GM18951 (cell line): ENCODE measurements around the gene SNUPN.
A peak's percentile ranks its signal among the peaks of the same experiment; 100 is the strongest.
"Not testable (repeated sequence)": the region's sequence is repeated elsewhere in the genome, so short reads cannot be mapped to it uniquely, and the experiment has no call there.

Experiments
- POLR2A ChIP-seq: IDR thresholded peaks from 4 replicates; pipeline ENCODE4 v1.6.1; 2011; ENCODE audit warnings: mild to moderate bottlenecking; ENCODE audit not compliant: insufficient read length, insufficient read depth; ENCODE audit errors: extremely low read depth
- in situ Hi-C: fragments of 300-500 bp; cut with MboI; formaldehyde crosslinking; loops from one replicate; pipeline ENCODE4 v1.12.0; 2022; ENCODE audit warnings: low sequenced_read_pairs, mixed read lengths, inconsistent platforms; ENCODE audit not compliant: unreplicated experiment

SNUPN gene

DNA sequence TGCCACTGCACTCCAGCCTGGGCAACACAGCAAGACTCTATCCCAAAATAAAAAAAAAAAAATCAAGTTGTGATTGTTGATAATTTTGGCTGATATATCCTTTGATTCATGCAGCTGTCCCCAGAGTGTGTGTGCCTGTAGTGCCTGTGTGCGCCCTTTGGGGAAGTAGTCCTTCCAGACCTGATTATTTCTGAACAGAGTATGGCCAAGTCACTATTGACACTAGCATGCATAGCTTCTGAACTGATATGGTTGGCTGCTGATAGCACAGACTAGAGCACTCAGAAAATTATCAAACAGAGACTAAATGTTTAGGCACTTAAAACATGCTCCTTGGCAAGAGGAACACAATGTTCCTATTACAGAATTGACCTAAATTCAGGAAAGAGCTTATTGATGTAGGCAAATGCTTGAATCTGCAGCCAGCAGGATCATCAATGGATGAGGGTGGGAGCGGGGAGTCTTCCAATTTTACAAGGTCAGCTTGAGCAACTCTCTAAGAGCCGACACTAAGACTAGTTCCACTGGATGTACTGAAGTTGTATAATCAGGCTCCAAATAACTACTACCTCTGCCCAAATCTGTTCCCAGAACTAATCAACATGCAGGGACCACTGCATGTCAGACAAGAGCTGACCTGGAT, 28.7 kb downstream of the SNUPN start:
- in situ Hi-C loops: no loop called here
- no peak for TF ChIP-seq POLR2A

DNA sequence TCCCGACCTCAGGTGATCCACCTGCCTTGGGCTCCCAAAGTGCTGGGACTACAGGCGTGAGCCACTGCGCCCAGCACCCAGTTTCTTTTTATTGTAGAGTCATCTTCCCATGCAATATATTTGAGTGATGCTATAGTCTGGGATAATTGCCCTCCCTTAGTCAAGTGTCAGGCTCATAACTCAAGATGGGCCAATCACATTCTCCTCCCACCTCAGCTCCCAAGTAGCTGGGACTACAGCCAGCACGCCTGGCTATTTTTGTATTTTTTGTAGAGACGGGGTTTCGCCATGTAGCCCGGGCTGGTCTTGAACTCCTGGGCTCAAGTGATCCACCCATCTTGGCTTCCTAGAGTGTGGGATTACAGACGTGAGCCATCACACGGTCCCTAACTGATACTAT, 31.2 kb downstream of the SNUPN start:
- in situ Hi-C loops: no loop called here

DNA sequence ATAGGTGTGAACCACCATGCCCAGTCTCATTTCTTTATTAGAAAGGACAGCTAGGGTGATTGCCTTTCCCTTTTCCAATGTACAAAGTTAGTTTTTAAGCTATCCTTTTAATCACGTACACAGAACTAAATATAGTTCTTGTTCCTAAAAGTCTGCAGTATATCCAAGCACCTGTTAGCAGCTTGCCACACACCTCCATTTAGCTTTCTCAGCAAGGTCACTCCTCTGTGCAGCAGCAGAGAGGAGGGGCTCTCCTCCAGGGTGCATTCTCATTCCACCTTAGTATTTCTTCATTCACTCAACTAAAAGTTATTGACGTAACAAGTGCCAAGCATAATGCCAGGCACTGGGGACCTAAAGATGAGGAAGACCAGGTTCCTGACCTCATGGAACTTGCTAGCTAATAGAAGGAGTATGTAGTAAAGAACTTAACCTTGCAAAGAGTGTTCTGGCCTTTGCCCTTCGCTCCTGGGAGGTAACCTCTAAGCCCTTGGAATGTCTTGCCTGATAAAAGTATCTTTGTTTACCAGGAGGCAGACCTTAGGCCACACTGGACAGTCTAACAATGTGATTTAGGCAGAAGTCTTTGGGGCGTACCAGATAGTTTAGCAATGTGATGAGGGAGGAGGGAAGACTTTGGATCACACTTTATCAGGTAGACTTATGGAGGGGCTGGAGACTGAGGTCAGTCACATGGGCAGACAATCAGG, 33.7 kb downstream of the SNUPN start:
- in situ Hi-C loops: no loop called here
- TF ChIP-seq POLR2A: no peak

More for the DNA sequence above, 31.2 kb downstream of the SNUPN start:
- no peak for TF ChIP-seq POLR2A

DNA sequence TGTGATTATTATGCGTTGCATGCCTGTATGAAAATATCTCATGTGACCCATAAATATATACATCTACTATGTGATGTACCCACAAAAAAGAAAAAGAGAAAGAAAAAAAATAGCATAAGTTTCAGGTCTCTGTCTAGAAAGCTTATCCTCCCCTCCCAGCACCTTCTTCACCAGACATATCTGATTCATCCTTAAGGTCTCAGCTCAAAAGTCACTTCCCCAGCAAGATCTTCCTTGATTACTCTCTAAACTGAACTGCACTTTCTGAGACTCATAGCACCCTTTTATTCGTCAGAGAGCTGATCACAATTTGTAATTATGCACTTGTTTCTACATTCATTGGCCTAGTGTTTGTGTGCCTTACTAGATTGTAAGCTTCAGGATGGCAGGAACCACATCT, 35.3 kb downstream of the SNUPN start:
- TF ChIP-seq POLR2A: no peak
- in situ Hi-C loops: no loop called here

DNA sequence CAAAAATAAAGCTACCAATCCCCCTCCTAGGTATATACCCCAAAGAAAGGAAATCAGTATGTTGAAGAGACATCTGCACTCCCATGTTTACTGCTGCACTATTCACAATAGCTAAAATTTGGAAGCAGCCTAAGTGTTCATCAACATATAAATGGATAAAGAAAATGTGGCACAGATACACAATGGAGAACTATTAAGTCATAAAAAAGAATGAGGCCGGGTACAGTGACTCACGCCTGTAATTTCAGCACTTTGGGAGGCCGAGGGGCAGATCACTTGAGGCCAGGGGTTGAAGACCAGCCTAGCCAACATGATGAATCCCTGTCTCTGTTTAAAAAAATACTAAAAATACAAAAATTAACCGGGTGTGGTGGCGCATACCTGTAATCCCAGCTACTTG, 36.5 kb downstream of the SNUPN start:
- TF ChIP-seq POLR2A: no peak
- in situ Hi-C loops: no loop called here

DNA sequence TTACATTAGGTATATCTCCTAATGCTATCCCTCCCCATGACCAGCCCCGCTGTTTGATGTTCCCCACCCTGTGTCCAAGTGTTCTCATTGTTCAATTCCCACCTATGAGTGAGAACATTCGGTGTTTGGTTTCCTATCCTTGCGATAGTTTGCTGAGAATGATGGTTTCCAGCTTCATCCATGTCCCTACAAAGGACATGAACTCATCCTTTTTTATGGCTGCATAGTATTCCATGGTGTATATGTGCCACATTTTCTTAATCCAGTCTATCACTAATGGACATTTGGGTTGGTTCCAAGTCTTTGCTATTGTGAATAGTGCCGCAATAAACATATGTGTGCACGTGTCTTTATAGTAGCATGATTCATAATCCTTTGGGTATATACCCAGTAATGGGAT, 39.1 kb downstream of the SNUPN start:
- in situ Hi-C loops: not testable (repeated sequence)

DNA sequence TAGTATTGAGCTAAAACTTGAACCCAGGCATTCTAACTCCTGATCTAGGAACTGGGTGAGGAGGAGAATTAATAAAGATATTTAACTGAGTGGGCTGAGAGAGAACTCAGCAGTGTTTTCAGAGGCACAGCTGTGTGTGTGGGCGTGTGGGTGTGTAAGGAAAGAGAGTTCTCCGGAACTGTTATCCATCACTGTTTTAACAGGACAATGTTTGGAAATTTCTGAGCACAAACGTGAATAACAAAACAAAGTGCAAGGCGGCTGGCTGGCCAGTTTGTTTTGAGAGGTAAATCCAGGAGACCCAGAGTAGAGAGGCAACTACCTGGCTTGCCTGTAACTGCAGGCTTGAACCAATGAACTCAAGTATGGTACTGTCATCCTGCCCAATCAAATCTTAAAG, 41.4 kb downstream of the SNUPN start:
- in situ Hi-C loops: no loop called here
- no peak for TF ChIP-seq POLR2A

DNA sequence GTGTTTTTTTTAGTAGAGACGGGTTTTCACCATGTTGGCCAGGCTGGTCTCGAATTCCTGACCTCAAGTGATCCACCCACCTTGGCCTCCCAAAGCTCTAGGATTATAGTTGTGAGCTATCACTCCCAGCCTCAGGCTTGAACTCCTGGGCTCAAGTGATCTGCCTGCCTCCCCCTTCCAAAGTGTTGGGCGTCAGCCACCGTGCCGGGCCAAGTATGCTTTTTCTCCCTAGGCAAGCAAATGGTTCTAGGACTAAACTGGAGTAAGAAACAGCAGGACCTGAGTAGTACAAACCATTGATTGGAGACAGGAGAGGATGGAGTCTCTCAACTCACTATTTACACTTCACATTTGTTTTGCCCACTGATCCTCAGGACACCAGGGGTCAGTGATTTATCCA, 41.8 kb downstream of the SNUPN start:
- in situ Hi-C loops: no loop called here
- TF ChIP-seq POLR2A: no peak

DNA sequence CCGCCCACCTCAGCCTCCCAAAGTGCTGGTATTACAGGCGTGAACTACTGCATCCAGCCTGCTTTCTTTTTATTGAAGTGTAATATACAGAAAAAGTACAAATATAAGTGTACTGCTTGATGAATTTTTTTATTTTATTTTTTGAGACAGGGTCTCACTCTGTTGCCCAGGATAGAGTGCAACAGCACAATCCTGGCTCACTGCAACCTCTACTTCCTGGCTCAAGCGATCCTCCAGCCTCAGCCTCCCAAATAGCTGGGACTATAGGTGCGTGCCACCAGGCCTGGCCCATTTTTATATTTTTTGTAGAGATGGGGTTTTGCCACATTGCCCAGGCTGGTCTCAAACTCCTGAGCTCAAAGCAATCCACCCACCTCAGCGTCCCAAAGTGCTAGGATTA, 42.6 kb downstream of the SNUPN start:
- in situ Hi-C loops: not testable (repeated sequence)

DNA sequence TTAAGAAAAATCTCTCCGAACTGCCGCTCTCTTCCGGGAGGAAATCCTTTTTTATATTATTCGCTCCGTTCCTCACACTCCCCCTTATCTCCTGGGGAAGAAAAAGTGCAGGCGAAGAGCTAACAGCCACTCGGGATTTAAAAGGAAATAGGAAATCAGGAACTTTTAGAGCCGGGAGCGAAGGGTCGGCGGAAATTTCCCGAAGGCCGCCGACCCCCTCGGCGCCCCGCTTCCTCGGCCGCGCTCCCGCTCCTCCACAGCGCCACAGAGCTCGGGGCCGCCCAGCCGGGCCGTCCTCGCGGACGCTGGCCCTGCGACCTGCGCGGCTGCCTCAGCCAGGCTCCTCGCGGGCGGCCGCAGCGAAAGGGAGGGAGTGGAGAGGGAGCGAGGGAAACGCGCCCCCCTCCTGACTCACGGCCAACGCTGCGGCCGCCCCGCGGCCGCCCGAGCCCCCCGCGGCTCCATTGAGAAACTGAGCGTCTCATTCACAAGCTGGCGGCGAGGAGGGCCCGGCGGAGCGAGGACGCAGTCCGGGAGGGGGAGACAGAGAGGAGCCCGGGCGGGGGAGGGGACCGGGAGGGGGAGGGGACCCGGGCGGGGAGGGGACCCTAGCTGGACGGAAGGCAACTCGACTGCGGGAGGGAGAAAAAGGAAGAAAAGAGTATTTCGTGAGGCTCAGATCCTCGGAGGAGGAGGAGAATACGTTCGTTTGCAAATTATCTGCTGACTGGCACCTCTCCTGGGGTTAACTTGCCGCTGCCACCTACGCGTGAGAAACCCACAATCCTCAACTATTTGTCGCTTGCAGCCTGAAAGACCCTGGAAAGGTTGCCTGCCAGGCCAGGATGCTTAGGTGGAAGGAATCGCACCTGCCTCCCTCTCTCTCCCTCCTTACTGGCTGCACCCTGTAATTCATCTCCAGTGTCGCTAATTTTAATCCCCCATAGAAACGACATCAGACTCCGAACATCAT, 46.3 kb downstream of the SNUPN start, which contains the start of gene PTPN9:
TSS of gene PTPN9 (minus strand) at position 368 of the 973 bp plus-strand sequence. CDS start 539 bp downstream, outside the sequence.
- in situ Hi-C loops: no loop called here

DNA sequence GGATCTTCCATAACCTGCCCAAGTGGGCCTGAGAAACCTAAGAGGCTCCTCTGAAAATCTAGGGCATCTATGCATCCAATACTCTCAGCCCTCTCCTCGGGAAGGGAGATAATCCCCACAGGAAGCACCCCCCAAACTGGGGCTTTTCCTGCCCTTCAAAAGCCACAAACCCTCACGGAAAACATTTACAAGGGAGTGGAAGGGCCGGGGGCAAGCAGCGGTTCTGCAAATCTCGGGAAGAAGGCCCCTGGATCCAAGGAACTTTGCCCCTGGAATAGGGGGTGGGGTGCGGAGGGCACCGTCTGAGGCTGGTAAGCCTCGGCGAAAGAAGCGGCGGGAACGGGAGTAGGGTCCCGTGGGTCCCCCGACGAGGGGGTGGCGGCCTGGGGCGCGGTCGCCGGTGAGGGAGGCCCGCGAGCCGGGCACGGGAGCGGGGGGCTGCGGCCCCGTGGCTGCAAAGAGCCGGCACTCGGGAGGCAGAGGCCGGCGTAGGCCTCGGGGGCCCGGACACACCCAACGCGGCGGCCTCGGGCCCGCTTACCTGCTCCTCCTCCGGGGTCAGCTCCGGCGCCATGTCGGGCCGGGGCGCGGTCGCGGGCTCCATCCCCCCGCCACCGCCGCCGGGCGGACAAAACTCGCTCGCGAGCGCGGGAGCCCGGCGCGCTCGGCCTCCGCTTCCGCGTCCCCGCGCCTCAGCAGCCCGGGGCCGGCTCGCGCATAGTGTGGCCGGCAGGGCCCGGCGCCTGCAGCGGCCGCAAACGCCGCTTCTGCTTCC, 47.2 kb downstream of the SNUPN start:
- in situ Hi-C loops: no loop called here
- peak; percentile 19 for TF ChIP-seq POLR2A

More for the DNA sequence above, 46.3 kb downstream of the SNUPN start, which contains the start of gene PTPN9:
- TF ChIP-seq POLR2A: peak; percentile 68

DNA sequence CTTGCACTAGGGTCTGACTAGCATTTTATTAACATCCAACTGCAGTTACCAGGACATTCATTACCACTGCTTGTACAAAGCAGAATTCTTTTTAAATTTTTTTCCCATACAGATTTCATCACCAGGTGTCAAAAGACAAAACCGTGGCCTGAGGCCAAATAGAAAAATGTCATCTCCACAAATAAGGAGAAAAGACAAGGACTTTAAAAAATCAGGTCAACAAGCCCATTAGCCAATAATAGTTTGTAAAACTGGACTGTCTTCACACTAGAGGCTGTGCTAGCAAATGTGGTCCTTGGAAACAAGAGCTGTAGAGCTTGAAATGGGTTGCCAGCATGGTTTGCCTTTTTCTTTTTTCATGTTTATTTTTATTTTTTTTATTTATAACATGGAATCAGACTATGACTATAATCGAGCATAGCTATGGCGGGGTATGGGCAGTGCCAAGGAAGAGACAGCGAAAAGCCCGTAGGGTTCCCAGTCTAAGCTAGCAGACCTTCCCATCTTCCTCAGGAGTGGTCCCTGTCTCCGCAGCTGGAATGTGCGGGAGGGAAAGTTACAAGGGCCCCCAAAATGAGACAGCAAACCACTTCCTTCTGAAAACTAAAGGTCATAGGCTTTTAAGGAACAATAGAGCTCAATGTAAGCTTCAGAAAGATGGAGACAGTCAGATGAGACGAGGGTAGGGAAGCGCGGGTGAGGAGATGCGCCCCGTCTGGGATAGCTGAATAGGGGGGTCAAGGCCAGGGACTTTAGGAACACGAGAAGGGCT, 47.9 kb downstream of the SNUPN start:
- in situ Hi-C loops: no loop called here

More for the DNA sequence above, 47.9 kb downstream of the SNUPN start:
- no peak for TF ChIP-seq POLR2A
